ENCODE data around the gene KRTAP5-2. TPM values are rescaled to one million over a fixed set of nuclear protein-coding genes. Genes with fewer than 3 reads are reported as not detected.
"Not testable (repeated sequence)": the region's sequence is repeated elsewhere in the genome, so short reads cannot be mapped to it uniquely, and the experiment has no call there.

KRTAP5-2 gene
- total and polyA plus RNA-seq, 2 of the 8 experiments (the other 6 are each of a cell fraction or from before 2014, with no cell fraction given): not detected

GRCh38 chr11:1598406-1598805, 312 bp upstream of the KRTAP5-2 start:
- H3K9ac ChIP-seq (replicated peaks in 1 of 4; ENCODE audit: extremely low read depth in 1 of 4, low read depth in 3 of 4, low read length in 3 of 4); H2AFZ ChIP-seq (ENCODE audit: low read length); H2BK15ac ChIP-seq (ENCODE audit: low read length); H3K23ac ChIP-seq (ENCODE audit: insufficient read length); H2BK120ac ChIP-seq (replicated peaks; ENCODE audit: low read depth, low read length); H3K36me3 ChIP-seq (ENCODE audit: control insufficient read depth in 2 of 4, insufficient read depth in 4 of 4, low read length in 3 of 4); FAIRE-seq; H3K23me2 ChIP-seq (ENCODE audit: low read depth, low read length); H3K27me3 ChIP-seq (replicated peaks in 1 of 4; ENCODE audit: control insufficient read depth in 3 of 4, extremely low read depth in 1 of 4, insufficient read depth in 3 of 4, low read length in 3 of 4); H2BK20ac ChIP-seq (ENCODE audit: low read length); H4K20me1 ChIP-seq (replicated peaks in 1 of 2; ENCODE audit: control insufficient read depth in 1 of 2, insufficient read depth in 2 of 2, low read length in 2 of 2); H2AK5ac ChIP-seq (ENCODE audit: low read depth, low read length); H3K4me2 ChIP-seq (ENCODE audit: insufficient read depth in 1 of 2, low read depth in 2 of 2, low read length in 2 of 2); H3K56ac ChIP-seq (replicated peaks; ENCODE audit: insufficient read length, low read depth, low read length); H4K5ac ChIP-seq (ENCODE audit: insufficient read length, low read depth, low read length); DNase-seq (ENCODE audit: low read depth in 1 of 2, low spot score in 2 of 2); H3K4ac ChIP-seq (replicated peaks; ENCODE audit: insufficient read length, low read depth, low read length); H3K27ac ChIP-seq (ENCODE audit: low read depth, low read length); H3K18ac ChIP-seq (ENCODE audit: extremely low read depth, low read length); H2BK5ac ChIP-seq (ENCODE audit: low read depth, low read length); H3K4me3 ChIP-seq (ENCODE audit: extremely low read depth in 1 of 4, insufficient read depth in 2 of 4, low read depth in 3 of 4, low read length in 4 of 4); H4K8ac ChIP-seq (ENCODE audit: extremely low read depth, insufficient read depth, low read length); H3K79me1 ChIP-seq (ENCODE audit: low read depth, low read length); H4K91ac ChIP-seq (replicated peaks; ENCODE audit: insufficient read length, low read length); H3K14ac ChIP-seq (ENCODE audit: insufficient read length); H2BK12ac ChIP-seq (ENCODE audit: low read depth, low read length); POLR2A ChIA-PET (ENCODE audit: partially characterized antibody); H3K9me3 ChIP-seq (ENCODE audit: insufficient read depth in 2 of 2, low read depth in 1 of 2, low read length in 1 of 2); H3K79me2 ChIP-seq (ENCODE audit: control insufficient read depth in 1 of 2, insufficient read depth in 2 of 2, low read length in 2 of 2): not testable (repeated sequence)
- WGBS, 2 experiments (ENCODE audit: extremely low coverage in 1 of 2, insufficient coverage in 1 of 2, insufficient read length in 1 of 2, insufficient replicate concordance in 2 of 2, low coverage in 1 of 2, low lambda C conversion rate in 2 of 2, missing lambda C conversion rate in 1 of 2): 77 to 100% methylated on average over 1 to 3 of the region's 3 CpGs
- CTCF ChIA-PET (ENCODE audit: partially characterized antibody): interaction anchor here (1.3 to 7.7 kb wide), 5 partner anchors 22 to 52 kb away, joined by 3 to 95 read pairs (median 41); partner anchors contain the start of gene KRTAP5-5
- H3K4me1 ChIP-seq (replicated peaks in 1 of 4; ENCODE audit: control insufficient read depth in 3 of 4, insufficient read depth in 4 of 4, low read length in 3 of 4): peaks cover 2 to 13% (median 5%) of the 10 kb centered on the region in 4 experiments

All from H1 (cell line).